K562 (cell line): Measurements from ENCODE around the gene CLDN24. TPM values are rescaled to one million over a fixed set of nuclear protein-coding genes. Genes with fewer than 3 reads are reported as not detected.
A peak's percentile ranks its signal among the peaks of the same experiment; 100 is the strongest.

ENCODE experiments used
- GMEB1 ChIP-seq: fragments of 250-450 bp; sonication (Bioruptor Pico); IDR thresholded peaks from 2 replicates; pipeline ENCODE4 v1.4.0; 2020; ENCODE audit warnings: mild to moderate bottlenecking
- HBP1 ChIP-seq: fragments of 450-650 bp; formaldehyde crosslinking; IDR thresholded peaks from 2 replicates; pipeline ENCODE4 v1.4.0; 2022; ENCODE audit warnings: missing genetic modification characterization
- HDAC1 ChIP-seq, 2 experiments: fragments of 450-650 bp; IDR thresholded peaks; 2 replicates each; pipeline ENCODE4 v1.6.1; 2016 to 2017; ENCODE audit warnings: inconsistent platforms in 1 of 2, mild to moderate bottlenecking in 1 of 2, moderate library complexity in 1 of 2
- KDM4B ChIP-seq, 2 experiments: fragments of 450-650 bp in 1 of 2; sonication (generic) in 1 of 2; IDR thresholded peaks; 2 replicates each; pipeline ENCODE4 v1.6.1; 2016 to 2017; ENCODE audit warnings: borderline replicate concordance in 2 of 2, antibody characterized with exemption in 1 of 2, low read depth in 1 of 2, mild to moderate bottlenecking in 1 of 2
- KLF13 ChIP-seq: fragments of 450-650 bp; IDR thresholded peaks from 2 replicates; pipeline ENCODE4 v1.6.1; 2016; ENCODE audit warnings: missing genetic modification characterization, low read depth, mild to moderate bottlenecking, missing compliant biosample characterization, moderate library complexity, borderline replicate concordance
- MXI1 ChIP-seq: IDR thresholded peaks from 2 replicates; pipeline ENCODE4 v1.6.1; 2011; ENCODE audit warnings: low read depth, mild to moderate bottlenecking, improper control_type of control experiment, low read length
- POLR2AphosphoS5 ChIP-seq: IDR thresholded peaks from 2 replicates; pipeline ENCODE4 v1.6.1; 2011; ENCODE audit warnings: mild to moderate bottlenecking, low read depth, low read length, moderate library complexity; ENCODE audit not compliant: control insufficient read depth, insufficient read depth
- RNF219 ChIP-seq: fragments of 250-450 bp; sonication (Bioruptor Pico); IDR thresholded peaks from 2 replicates; pipeline ENCODE4 v1.5.0; 2022; ENCODE audit warnings: mild to moderate bottlenecking
- TRIM28 ChIP-seq: fragments of 450-650 bp; IDR thresholded peaks from 2 replicates; pipeline ENCODE4 v1.6.1; 2017
- TSC22D4 ChIP-seq: fragments of 450-650 bp; IDR thresholded peaks from 2 replicates; pipeline ENCODE4 v1.6.1; 2016; ENCODE audit warnings: missing genetic modification characterization, missing biosample characterization, control low read depth
- ZBTB34 ChIP-seq: fragments of 250-450 bp; sonication (Bioruptor Pico); IDR thresholded peaks from 2 replicates; pipeline ENCODE4 v1.8.0; 2021; ENCODE audit warnings: mild to moderate bottlenecking, moderate library complexity
- ZBTB7A ChIP-seq: IDR thresholded peaks from 2 replicates; pipeline ENCODE4 v1.6.1; 2011; ENCODE audit warnings: low read depth, mild to moderate bottlenecking, low read length, moderate library complexity, borderline replicate concordance; ENCODE audit not compliant: control insufficient read depth
- ZNF140 ChIP-seq: fragments of 250-450 bp; sonication (Bioruptor Pico); IDR thresholded peaks from 2 replicates; pipeline ENCODE4 v1.8.0; 2021; ENCODE audit warnings: moderate library complexity, mild to moderate bottlenecking, inconsistent platforms
- polyA plus RNA-seq, 8 experiments: library from polyadenylated mRNA; depleted of rRNA in 4 of 8; stranded (reverse) in 5 of 8; unstranded in 3 of 8; fragments of >200 nt; fragmentation: Nextera tagmentation in 2 of 8; fragmentation: Illumina TruSeq in 1 of 8; extraction: Ambion mirVana in 2 of 8; extraction: Trizol in 1 of 8; gene quantifications; 2 replicates each; pipeline versions ENCODE4 v1.2.1 to v1.2.3, GENCODE V29; 2011 to 2014; ENCODE audit warnings: inconsistent platforms in 1 of 8, missing spikeins in 1 of 8
- total RNA-seq, 7 experiments: library from RNA; depleted of rRNA in 6 of 7; stranded (reverse); fragments of >200 nt in 6 of 7; fragmentation: Illumina TruSeq in 2 of 7; extraction: Trizol in 2 of 7; gene quantifications; 2 replicates each; pipeline versions ENCODE4 v1.2.1 to v1.2.3, GENCODE V29; 2011 to 2021; ENCODE audit warnings: low replicate concordance in 1 of 7

CLDN24 gene
- total and polyA plus RNA-seq, 9 of the 15 experiments (the other 6 are each of a cell fraction or from before 2014, with no cell fraction given) = not detected

- TF ChIP-seq GMEB1 (CRISPR knock-in tag) (peak; percentile 89), POLR2AphosphoS5 (peak; percentile 65; the same call in 1 of the 2 replicates), HBP1 (CRISPR knock-in tag) (peak; percentile 99), ZBTB7A (0 out of 2 replicates have a peak, but pooled peaks have one; percentile 22), ZNF140 (CRISPR knock-in tag) (peak; percentile 84), RNF219 (CRISPR knock-in tag) (peak; percentile 94), ZBTB34 (CRISPR knock-in tag) (peak; percentile 92), KDM4B (IDR thresholded peaks at IDR 0.05; ENCODE audit: borderline replicate concordance in 2 of 2, low read depth in 1 of 2) (no peak; a peak in 1 of 4 replicates), TRIM28 (no peak), KLF13 (tag) (peak; percentile 100), HDAC1 (IDR thresholded peaks at IDR 0.05) (no peak), TSC22D4 (tag) (peak; percentile 94), MXI1 (peak; percentile 49; the same call in 1 of the 2 replicates)
Measured at GRCh38 chr4:183348706-183349659, 26.8 kb upstream of the CLDN24 start (continued).
